Osteocyte (in vitro differentiated cells): ENCODE data around the gene SAMD14. TPM values are rescaled to one million over a fixed set of nuclear protein-coding genes. Genes with fewer than 3 reads are reported as not detected.

ENCODE experiments used
- DNase-seq: peaks from one replicate; pipeline ENCODE4 v3.0.0; 2021; ENCODE audit warnings: mixed read lengths; ENCODE audit not compliant: unreplicated experiment; ENCODE audit errors: extremely low spot score
- H3K27ac Mint-ChIP-seq: one replicate; pipeline ENCODE4 v1.8.0; 2021; ENCODE audit warnings: mild to moderate bottlenecking, mixed read lengths; ENCODE audit not compliant: unreplicated experiment
- H3K27me3 Mint-ChIP-seq: one replicate; pipeline ENCODE4 v1.8.0; 2021; ENCODE audit warnings: mixed read lengths; ENCODE audit not compliant: unreplicated experiment
- H3K36me3 Mint-ChIP-seq: one replicate; pipeline ENCODE4 v1.8.0; 2021; ENCODE audit warnings: mixed read lengths; ENCODE audit not compliant: unreplicated experiment
- H3K4me1 Mint-ChIP-seq: one replicate; pipeline ENCODE4 v1.8.0; 2021; ENCODE audit warnings: mixed read lengths; ENCODE audit not compliant: unreplicated experiment
- H3K4me3 Mint-ChIP-seq: one replicate; pipeline ENCODE4 v1.8.0; 2021; ENCODE audit warnings: mild to moderate bottlenecking, moderate library complexity, mixed read lengths; ENCODE audit not compliant: unreplicated experiment
- H3K9me3 Mint-ChIP-seq: one replicate; pipeline ENCODE4 v1.8.0; 2021; ENCODE audit warnings: mixed read lengths; ENCODE audit not compliant: unreplicated experiment
- CTCF ChIP-seq: fragments of 200-600 bp; sonication (generic); IDR thresholded peaks from 2 replicates; pipeline ENCODE4 v1.5.0; 2021; ENCODE audit warnings: antibody characterized with exemption, mild to moderate bottlenecking, moderate library complexity
- total RNA-seq: library from RNA; stranded (reverse); gene quantifications from 2 replicates; pipeline ENCODE4 v1.2.1, GENCODE V29; 2021

Gene SAMD14
- total RNA-seq, 1 donor from 2014 or later, result 36.8 TPM

GRCh38 chr17:50144845-50145531 lies 15.0 kb upstream of the SAMD14 start:
- H3K27me3 Mint-ChIP-seq, result no peaks in the 10 kb centered on the region
- no peak for DNase-seq
- peak overlapping the region; percentile 91 for H3K4me3 Mint-ChIP-seq
- H3K9me3 Mint-ChIP-seq, result no peaks in the 10 kb centered on the region
- no peak for TF ChIP-seq CTCF
- H3K4me1 Mint-ChIP-seq, result peaks cover 38% of the 10 kb centered on the region
- peaks cover 51% of the 10 kb centered on the region for H3K36me3 Mint-ChIP-seq
- H3K27ac Mint-ChIP-seq, result no peak overlapping the region

GRCh38 chr17:50144355-50144754 lies 14.4 kb upstream of the SAMD14 start:
- no peak for TF ChIP-seq CTCF
- no peaks in the 10 kb centered on the region for H3K27me3 Mint-ChIP-seq
- peaks cover 42% of the 10 kb centered on the region for H3K4me1 Mint-ChIP-seq
- no peaks in the 10 kb centered on the region for H3K9me3 Mint-ChIP-seq
- no peak for DNase-seq
- no peak overlapping the region for H3K4me3 Mint-ChIP-seq
- H3K36me3 Mint-ChIP-seq, result peaks cover 57% of the 10 kb centered on the region
- H3K27ac Mint-ChIP-seq, result no peak overlapping the region

- H3K4me1 Mint-ChIP-seq, result peaks cover 42% of the 10 kb centered on the region
Observed at GRCh38 chr17:50143461-50144176, 13.7 kb upstream of the SAMD14 start.

GRCh38 chr17:50141745-50142110 lies 11.8 kb upstream of the SAMD14 start:
- H3K36me3 Mint-ChIP-seq, result peaks cover 75% of the 10 kb centered on the region
- no peak for TF ChIP-seq CTCF
- peaks cover 37% of the 10 kb centered on the region for H3K4me1 Mint-ChIP-seq
- H3K27ac Mint-ChIP-seq, result peak overlapping the region; percentile 18
- H3K4me3 Mint-ChIP-seq, result no peak overlapping the region
- DNase-seq, result no peak
- no peaks in the 10 kb centered on the region for H3K27me3 Mint-ChIP-seq
- H3K9me3 Mint-ChIP-seq, result no peaks in the 10 kb centered on the region

More at GRCh38 chr17:50143461-50144176, 13.7 kb upstream of the SAMD14 start:
- Mint-ChIP-seq H3K9me3 (no peaks in the 10 kb centered on the region), H3K27me3 (no peaks in the 10 kb centered on the region), H3K4me3 (no peak overlapping the region), H3K36me3 (peaks cover 62% of the 10 kb centered on the region), H3K27ac (no peak overlapping the region)
- TF ChIP-seq CTCF, result no peak
- DNase-seq, result no peak

GRCh38 chr17:50141026-50141744 lies 11.2 kb upstream of the SAMD14 start:
- no peak for TF ChIP-seq CTCF
- Mint-ChIP-seq H3K27ac (peak overlapping the region; percentile 18), H3K36me3 (peaks cover 78% of the 10 kb centered on the region), H3K27me3 (no peaks in the 10 kb centered on the region), H3K4me3 (no peak overlapping the region), H3K4me1 (peaks cover 37% of the 10 kb centered on the region), H3K9me3 (no peaks in the 10 kb centered on the region)
- no peak for DNase-seq
